ENCODE measurements around the gene CLIC3.

CLIC3 gene

DNA sequence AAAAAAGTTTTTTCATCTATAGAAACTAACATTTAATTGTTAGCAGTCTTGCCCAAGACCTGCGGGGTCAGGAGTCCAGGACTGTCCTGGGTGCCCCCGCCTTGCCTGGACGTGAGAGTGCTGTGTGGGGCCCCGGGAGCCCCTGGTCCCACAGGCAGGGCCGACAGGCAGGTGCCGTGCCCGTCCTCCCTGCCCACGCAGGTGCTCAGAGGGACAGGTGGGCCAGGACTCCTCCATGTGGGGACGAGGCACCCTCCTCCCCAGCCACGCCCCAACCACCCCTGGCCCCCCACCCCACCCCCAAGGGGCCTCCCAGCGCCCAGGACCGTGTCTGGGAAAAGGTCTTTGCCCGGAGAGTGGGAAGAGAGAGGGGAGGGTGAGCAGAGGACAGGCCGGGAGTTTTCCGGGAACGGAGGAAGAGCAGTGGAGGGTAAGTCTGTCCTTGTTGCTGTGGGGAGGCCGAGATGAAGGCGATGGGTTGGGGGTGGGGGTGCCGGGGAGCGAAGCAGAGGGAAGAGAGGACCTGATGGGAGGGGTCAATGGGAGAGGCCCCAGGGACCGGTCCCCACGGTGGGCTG, 47.0 kb downstream of the CLIC3 start:
- no peak overlapping the region for H2AFZ ChIP-seq (ENCODE audit: low read length)

GRCh38 chr9:136947955-136948510, 48.3 kb downstream of the CLIC3 start:
- H3K27ac ChIP-seq (ENCODE audit: low read depth, low read length, poor library complexity, severe bottlenecking), result no peak overlapping the region

More for the DNA sequence above, 47.0 kb downstream of the CLIC3 start:
- H3K4me2 ChIP-seq (ENCODE audit: low read length), result peak overlapping the region; percentile 80
- no peaks in the 10 kb centered on the region for H3K36me3 ChIP-seq (ENCODE audit: insufficient read depth, low read length)
- TF ChIP-seq EZH2 (IDR thresholded peaks at IDR 0.05; ENCODE audit: borderline replicate concordance, low read length), result no peak
- TF ChIP-seq, protein P1, sequence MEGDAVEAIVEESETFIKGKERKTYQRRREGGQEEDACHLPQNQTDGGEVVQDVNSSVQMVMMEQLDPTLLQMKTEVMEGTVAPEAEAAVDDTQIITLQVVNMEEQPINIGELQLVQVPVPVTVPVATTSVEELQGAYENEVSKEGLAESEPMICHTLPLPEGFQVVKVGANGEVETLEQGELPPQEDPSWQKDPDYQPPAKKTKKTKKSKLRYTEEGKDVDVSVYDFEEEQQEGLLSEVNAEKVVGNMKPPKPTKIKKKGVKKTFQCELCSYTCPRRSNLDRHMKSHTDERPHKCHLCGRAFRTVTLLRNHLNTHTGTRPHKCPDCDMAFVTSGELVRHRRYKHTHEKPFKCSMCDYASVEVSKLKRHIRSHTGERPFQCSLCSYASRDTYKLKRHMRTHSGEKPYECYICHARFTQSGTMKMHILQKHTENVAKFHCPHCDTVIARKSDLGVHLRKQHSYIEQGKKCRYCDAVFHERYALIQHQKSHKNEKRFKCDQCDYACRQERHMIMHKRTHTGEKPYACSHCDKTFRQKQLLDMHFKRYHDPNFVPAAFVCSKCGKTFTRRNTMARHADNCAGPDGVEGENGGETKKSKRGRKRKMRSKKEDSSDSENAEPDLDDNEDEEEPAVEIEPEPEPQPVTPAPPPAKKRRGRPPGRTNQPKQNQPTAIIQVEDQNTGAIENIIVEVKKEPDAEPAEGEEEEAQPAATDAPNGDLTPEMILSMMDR (IDR thresholded peaks at IDR 0.05; ENCODE audit: low read length), result no peak
- peak overlapping the region; percentile 76 for H3K9ac ChIP-seq (ENCODE audit: low read length)
- H3F3A ChIP-seq (ENCODE audit: insufficient read depth, low read length), result no peaks in the 10 kb centered on the region
- H3K4me1 ChIP-seq (ENCODE audit: insufficient read depth, low read length, severe bottlenecking), result peaks cover 16% of the 10 kb centered on the region
- H3K4me3 ChIP-seq (ENCODE audit: low read depth, low read length, poor library complexity, severe bottlenecking), result peak overlapping the region; percentile 57
- no peaks in the 10 kb centered on the region for H3K9me3 ChIP-seq (ENCODE audit: low read length)
- no peaks in the 10 kb centered on the region for H3K9me2 ChIP-seq (ENCODE audit: low read depth, low read length)
- no peak overlapping the region for H3K27ac ChIP-seq (ENCODE audit: low read depth, low read length, poor library complexity, severe bottlenecking)
- peaks cover 8% of the 10 kb centered on the region; the same call in 1 of the 2 replicates for H3K27me3 ChIP-seq (ENCODE audit: insufficient read depth, low read length)
- no peaks in the 10 kb centered on the region for H4K20me1 ChIP-seq (ENCODE audit: insufficient read depth, low read length)
- no peaks in the 10 kb centered on the region for H3K79me2 ChIP-seq (ENCODE audit: insufficient read depth, low read length)

DNA sequence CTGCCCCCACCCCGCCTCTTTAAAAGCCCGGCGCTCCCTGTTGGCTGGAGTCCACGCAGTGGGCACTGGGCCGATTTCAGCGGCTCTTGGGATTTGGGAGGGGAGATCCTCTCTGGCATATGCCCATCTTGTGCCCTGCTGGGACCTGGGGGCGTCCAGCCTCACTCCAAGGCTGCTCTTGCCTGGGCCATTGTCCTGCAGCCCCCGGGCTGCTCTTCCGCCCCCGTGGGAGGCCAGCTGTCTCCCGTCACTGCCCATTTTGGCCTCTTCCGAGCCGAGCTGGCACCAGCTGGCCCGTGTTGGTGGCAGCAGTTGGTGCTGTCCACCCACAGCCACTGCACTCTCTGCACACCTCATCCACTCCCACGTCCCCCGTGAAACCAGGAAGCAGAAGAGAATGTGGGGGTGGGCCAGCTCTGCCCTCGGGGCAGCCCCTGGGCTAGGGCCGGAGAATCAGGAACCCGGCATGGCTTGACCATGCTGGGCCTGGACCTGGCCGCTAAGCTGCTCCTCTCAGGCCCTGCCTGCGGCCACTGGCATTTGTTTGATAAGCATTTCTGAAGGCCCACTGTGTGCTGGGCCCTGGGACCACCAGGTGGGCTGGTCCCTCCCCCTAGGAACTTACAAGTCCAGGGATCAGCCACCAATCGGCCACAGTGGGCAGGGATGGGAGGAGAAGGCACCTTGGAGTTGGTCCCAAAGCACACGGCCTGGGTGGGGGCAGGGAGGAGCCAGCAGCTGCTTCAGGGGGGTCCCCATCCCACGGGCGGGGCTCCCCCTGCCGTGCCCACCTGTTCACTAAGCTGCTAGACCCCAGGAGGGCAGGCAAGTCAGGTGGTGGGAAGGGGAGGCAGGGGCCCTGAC, 49.1 kb downstream of the CLIC3 start:
- H4K20me1 ChIP-seq (ENCODE audit: insufficient read depth, low read length), result no peaks in the 10 kb centered on the region
- peaks cover 26% of the 10 kb centered on the region for H3K4me1 ChIP-seq (ENCODE audit: insufficient read depth, low read length, severe bottlenecking)
- no peaks in the 10 kb centered on the region for H3K9me3 ChIP-seq (ENCODE audit: low read length)
- H3K4me2 ChIP-seq (ENCODE audit: low read length), result no peak overlapping the region
- no peak overlapping the region for H3K9ac ChIP-seq (ENCODE audit: low read length)
- H2AFZ ChIP-seq (ENCODE audit: low read length), result no peak overlapping the region
- no peak overlapping the region for H3K4me3 ChIP-seq (ENCODE audit: low read depth, low read length, poor library complexity, severe bottlenecking)
- H3K27ac ChIP-seq (ENCODE audit: low read depth, low read length, poor library complexity, severe bottlenecking), result no peak overlapping the region
- no peaks in the 10 kb centered on the region; the same call in 1 of the 2 replicates for H3K27me3 ChIP-seq (ENCODE audit: insufficient read depth, low read length)
- TF ChIP-seq, protein P1 (IDR thresholded peaks at IDR 0.05; ENCODE audit: low read length), result no peak
- no peak for TF ChIP-seq EZH2 (IDR thresholded peaks at IDR 0.05; ENCODE audit: borderline replicate concordance, low read length)
- H3K9me2 ChIP-seq (ENCODE audit: low read depth, low read length), result no peaks in the 10 kb centered on the region
- H3K36me3 ChIP-seq (ENCODE audit: insufficient read depth, low read length), result peaks cover 8% of the 10 kb centered on the region
- no peaks in the 10 kb centered on the region for H3K79me2 ChIP-seq (ENCODE audit: insufficient read depth, low read length)
- no peaks in the 10 kb centered on the region for H3F3A ChIP-seq (ENCODE audit: insufficient read depth, low read length)

More at GRCh38 chr9:136947955-136948510, 48.3 kb downstream of the CLIC3 start:
- TF ChIP-seq, protein P1 (IDR thresholded peaks at IDR 0.05; ENCODE audit: low read length), result peak; percentile 57
- no peak for TF ChIP-seq EZH2 (IDR thresholded peaks at IDR 0.05; ENCODE audit: borderline replicate concordance, low read length)
- H3K27me3 ChIP-seq (ENCODE audit: insufficient read depth, low read length), result peaks cover 2% of the 10 kb centered on the region; the same call in 1 of the 2 replicates
- no peak overlapping the region for H3K4me2 ChIP-seq (ENCODE audit: low read length)
- no peaks in the 10 kb centered on the region for H3K79me2 ChIP-seq (ENCODE audit: insufficient read depth, low read length)
- H3K4me1 ChIP-seq (ENCODE audit: insufficient read depth, low read length, severe bottlenecking), result peaks cover 25% of the 10 kb centered on the region
- no peaks in the 10 kb centered on the region for H3F3A ChIP-seq (ENCODE audit: insufficient read depth, low read length)
- no peak overlapping the region for H3K9ac ChIP-seq (ENCODE audit: low read length)
- no peaks in the 10 kb centered on the region for H3K9me2 ChIP-seq (ENCODE audit: low read depth, low read length)
- H3K36me3 ChIP-seq (ENCODE audit: insufficient read depth, low read length), result no peaks in the 10 kb centered on the region
- no peaks in the 10 kb centered on the region for H3K9me3 ChIP-seq (ENCODE audit: low read length)
- no peak overlapping the region for H3K4me3 ChIP-seq (ENCODE audit: low read depth, low read length, poor library complexity, severe bottlenecking)
- H4K20me1 ChIP-seq (ENCODE audit: insufficient read depth, low read length), result no peaks in the 10 kb centered on the region
- H2AFZ ChIP-seq (ENCODE audit: low read length), result no peak overlapping the region
